Skeletal muscle tissue (tissue), 4 donors: Measurements from ENCODE around the gene CDH22. TPM values are rescaled to one million over a fixed set of nuclear protein-coding genes. Genes with fewer than 3 reads are reported as not detected.

Experiments used
- H3K27ac ChIP-seq: one replicate; pipeline ENCODE4 v1.7.0; 2013; ENCODE audit warnings: mild to moderate bottlenecking, low read depth, low read length, inconsistent platforms
- H3K27me3 ChIP-seq, 3 donors: one replicate each; pipeline ENCODE4 v1.7.0; 2013; ENCODE audit warnings: low read length in 3 of 3; ENCODE audit not compliant: control insufficient read depth in 3 of 3, insufficient read depth in 3 of 3
- H3K36me3 ChIP-seq, 3 donors: one replicate each; pipeline ENCODE4 v1.7.0; 2013; ENCODE audit warnings: low read length in 3 of 3; ENCODE audit not compliant: control insufficient read depth in 3 of 3, insufficient read depth in 3 of 3
- H3K4me1 ChIP-seq, 3 donors: one replicate each; pipeline ENCODE4 v1.7.0; 2013; ENCODE audit warnings: low read length in 3 of 3, mild to moderate bottlenecking in 3 of 3; ENCODE audit not compliant: control insufficient read depth in 3 of 3, insufficient read depth in 3 of 3
- H3K4me3 ChIP-seq, 3 donors: one replicate each; pipeline ENCODE4 v1.7.0; 2013; ENCODE audit warnings: low read length in 3 of 3
- H3K9ac ChIP-seq, 3 donors: one replicate each; pipeline ENCODE4 v1.7.0; 2013; ENCODE audit warnings: low read length in 3 of 3, mild to moderate bottlenecking in 3 of 3, moderate library complexity in 2 of 3, low read depth in 1 of 3
- H3K9me3 ChIP-seq, 3 donors: one replicate each; pipeline ENCODE4 v1.7.0; 2013; ENCODE audit warnings: low read length in 3 of 3; ENCODE audit not compliant: control insufficient read depth in 3 of 3
- total RNA-seq: library from RNA; depleted of rRNA; stranded (reverse); fragments of >200 nt; gene quantifications from one replicate; pipeline ENCODE4 v1.2.3, GENCODE V29; 2014
- donor health status: Osteomylitis.

CDH22 gene
- total RNA-seq, 1 donor from 2014 or later, result 0.52 TPM

DNA sequence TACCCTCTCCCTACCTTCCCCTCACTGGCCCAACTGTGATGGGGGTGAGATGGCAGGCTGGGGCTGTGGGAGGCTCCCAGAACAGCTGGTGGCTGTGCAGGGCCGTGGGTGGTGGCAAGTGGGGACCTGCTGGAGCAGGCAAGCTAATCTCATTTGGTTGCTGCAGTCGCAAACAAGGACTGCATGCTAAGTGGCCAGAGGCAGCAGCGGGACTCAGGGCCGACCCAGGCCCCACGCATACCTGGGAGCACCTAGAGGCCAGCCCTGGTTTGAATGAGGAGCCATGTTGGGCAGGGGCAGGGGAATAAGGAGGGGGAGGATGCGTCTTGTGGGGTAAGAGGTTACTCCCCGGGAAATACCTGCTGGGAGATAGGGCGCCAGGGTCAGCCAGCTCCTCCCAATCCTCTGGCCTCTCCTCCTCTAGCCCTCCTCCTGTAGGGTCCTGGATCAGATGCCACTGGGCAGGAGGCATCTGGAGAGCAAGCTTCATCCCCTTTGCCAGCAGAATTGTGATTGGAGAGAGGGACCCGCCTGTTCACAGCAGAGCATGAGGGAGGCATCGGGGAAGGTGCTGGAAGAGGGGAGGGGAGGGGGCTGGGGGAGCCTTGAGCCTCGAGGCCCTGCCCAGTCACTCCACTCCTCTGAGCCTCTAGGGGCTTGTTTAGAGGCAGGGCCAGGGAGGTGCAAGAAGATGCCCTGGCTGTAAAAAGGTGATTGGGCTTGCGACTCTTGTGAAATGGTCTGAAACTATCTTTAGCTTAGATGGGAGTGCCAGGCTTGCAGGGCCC is 24.3 kb upstream of the CDH22 start:
- Histone ChIP-seq H3K27me3 (peaks cover 12 to 27% (median 16%) of the 10 kb centered on the region in 3 donors), H3K9me3 (no peaks in the 10 kb centered on the region), H3K4me3 (no peak overlapping the region), H3K36me3 (no peaks in the 10 kb centered on the region), H3K27ac (no peak overlapping the region), H3K4me1 (peaks cover 7 to 28% (median 10%) of the 10 kb centered on the region in 3 donors), H3K9ac (no peak overlapping the region)

DNA sequence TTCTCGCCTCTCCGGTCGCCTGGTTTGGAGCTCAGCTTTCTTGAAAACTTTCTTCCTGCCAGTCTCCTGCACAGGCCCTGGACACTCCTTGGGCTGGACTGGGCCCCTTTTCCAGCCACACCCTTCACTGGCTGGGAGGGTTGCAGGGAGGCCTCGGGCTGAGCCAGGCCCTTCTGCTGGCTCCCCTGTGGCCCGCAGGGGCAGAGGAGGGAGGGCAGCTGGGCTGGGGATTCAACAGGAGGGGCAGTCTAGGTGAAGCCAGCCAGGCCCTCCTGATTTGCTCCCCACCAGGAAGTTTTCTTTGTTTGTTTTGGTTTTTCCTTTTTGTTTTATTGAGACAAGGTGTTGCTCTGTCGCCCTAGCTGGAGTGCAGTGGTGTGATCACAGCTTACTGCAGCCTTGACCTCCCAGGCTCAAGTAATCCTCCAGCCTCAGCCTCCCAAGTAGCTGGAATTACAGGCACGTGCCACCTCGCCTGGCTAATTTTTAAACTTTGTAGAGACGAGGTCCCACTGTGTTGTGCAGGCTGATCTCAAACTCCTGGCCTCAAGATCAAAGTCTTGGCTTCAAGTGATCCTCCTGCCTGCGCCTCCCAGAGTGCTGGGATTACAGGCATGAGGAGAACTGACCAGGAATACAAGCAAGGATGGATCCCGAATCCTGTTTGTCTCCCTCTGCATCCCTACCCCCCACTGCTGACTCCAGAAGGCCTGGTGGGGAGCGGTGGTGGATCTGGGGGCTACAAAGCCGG is 23.5 kb upstream of the CDH22 start:
- no peak overlapping the region for H3K4me3 ChIP-seq
- peaks cover 9 to 20% (median 13%) of the 10 kb centered on the region in 3 donors for H3K27me3 ChIP-seq
- no peaks in the 10 kb centered on the region for H3K36me3 ChIP-seq
- H3K4me1 ChIP-seq, result peaks cover 7 to 28% (median 10%) of the 10 kb centered on the region in 3 donors
- no peaks in the 10 kb centered on the region for H3K9me3 ChIP-seq
- no peak overlapping the region for H3K9ac ChIP-seq
- no peak overlapping the region for H3K27ac ChIP-seq

DNA sequence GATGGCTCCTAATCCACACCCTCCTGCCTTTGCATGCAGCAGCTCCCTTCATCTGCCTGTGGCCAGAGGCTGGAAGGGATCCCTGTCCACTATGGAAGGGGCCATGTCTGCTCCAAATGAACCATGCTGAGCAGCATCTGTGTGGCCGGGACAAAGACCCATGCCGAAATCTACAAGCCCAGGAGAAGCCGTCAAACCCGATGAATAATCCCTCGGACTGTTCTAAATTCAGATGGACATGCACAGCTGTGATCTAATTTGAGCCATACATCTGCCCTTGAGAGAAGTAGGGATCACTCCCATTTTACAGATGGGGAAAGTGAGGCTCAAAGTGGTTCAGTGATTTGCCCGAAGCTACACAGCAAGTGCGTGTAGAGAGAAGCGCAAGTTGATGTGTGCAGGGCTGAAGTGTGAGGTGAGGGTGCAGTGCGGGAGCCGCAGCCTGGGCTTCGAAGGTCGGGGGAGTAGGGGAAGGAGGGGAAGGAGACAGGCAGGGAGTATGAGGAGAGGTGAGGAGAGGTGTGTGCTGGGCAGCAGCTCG is 22.6 kb upstream of the CDH22 start:
- H3K36me3 ChIP-seq, result no peaks in the 10 kb centered on the region
- no peak overlapping the region for H3K4me3 ChIP-seq
- H3K27ac ChIP-seq, result no peak overlapping the region
- peaks cover 7 to 28% (median 10%) of the 10 kb centered on the region in 3 donors for H3K4me1 ChIP-seq
- H3K9ac ChIP-seq, result no peak overlapping the region
- H3K27me3 ChIP-seq, result peaks cover 8 to 14% (median 10%) of the 10 kb centered on the region in 3 donors
- H3K9me3 ChIP-seq, result no peaks in the 10 kb centered on the region

DNA sequence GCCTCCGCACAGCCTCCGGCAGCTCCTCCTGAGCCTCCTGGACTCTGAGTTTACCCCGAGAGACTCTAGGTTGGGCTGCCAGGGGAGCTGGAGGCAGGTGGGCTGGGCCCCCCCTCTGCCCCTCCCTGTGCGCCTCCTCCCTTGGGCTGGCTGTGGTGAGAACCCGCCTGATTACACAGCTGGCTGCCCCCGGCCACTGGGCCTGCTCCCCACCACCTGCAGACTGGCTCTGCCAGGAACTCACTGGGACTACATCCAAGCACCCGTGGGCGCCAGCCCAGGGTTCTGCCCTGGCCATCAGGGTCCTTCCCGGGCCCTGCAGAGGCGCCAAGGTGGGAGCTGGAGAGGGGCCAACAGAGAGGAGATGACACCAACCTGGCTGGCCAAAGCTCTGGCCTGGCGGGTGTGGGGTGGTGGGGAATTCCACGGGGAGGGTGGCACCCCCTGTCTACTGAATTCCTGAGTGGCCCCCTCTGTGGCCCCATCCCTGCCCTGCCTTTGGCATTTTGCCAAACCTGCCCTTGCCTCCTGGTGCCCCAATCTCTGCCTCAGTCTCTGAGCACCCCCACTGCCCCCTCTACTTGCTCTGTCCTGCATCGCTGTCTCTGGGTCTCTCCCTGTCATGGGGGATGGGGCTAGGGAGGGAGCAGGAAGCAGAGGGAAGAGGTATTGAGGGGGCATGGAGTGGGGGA is 21.9 kb upstream of the CDH22 start:
- Histone ChIP-seq H3K27me3 (peaks cover 8 to 12% (median 9%) of the 10 kb centered on the region in 3 donors), H3K4me3 (no peak overlapping the region)

DNA sequence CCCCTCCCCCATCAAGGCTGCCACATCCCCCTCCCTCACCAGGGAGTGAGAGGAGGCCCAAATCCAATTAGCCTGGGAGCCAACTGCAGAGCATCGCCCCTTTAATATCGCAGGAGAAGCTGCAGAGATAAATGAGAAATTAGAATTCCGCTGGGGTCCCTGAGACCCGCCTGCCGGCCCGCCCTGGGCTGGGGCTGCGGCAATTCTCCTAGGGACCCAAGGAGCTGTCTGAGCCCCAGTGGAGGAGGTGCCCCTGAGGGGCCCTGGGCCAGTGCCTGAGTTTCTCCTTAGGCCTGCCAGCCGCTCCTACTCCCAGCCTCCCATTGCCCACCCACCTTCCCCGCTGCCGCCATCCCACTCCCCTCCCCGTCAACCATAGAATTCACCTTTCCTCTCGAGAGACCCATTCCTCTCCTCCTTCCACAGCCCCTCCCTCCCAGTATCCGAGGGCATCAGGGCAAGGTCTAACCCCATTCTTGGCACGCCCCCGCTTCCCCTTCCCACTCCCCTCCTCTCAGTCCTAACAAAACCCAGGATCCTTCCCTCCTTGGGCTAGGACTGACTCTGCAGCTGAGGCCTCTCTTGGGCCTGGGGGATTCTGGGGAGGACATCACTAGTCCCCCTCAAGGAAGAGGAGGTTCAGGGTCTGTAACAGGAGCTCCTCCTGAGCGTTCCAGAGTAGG is 20.0 kb upstream of the CDH22 start:
- Histone ChIP-seq H3K27me3 (peaks cover 8 to 16% (median 14%) of the 10 kb centered on the region in 3 donors), H3K36me3 (no peaks in the 10 kb centered on the region), H3K9ac (no peak overlapping the region), H3K27ac (no peak overlapping the region), H3K9me3 (no peaks in the 10 kb centered on the region), H3K4me3 (no peak overlapping the region), H3K4me1 (peaks cover 3 to 25% (median 9%) of the 10 kb centered on the region in 3 donors)

More for the DNA sequence above, 21.9 kb upstream of the CDH22 start:
- H3K9me3 ChIP-seq, result no peaks in the 10 kb centered on the region
- H3K27ac ChIP-seq, result no peak overlapping the region
- peaks cover 7 to 28% (median 10%) of the 10 kb centered on the region in 3 donors for H3K4me1 ChIP-seq
- no peaks in the 10 kb centered on the region for H3K36me3 ChIP-seq
- H3K9ac ChIP-seq, result no peak overlapping the region

DNA sequence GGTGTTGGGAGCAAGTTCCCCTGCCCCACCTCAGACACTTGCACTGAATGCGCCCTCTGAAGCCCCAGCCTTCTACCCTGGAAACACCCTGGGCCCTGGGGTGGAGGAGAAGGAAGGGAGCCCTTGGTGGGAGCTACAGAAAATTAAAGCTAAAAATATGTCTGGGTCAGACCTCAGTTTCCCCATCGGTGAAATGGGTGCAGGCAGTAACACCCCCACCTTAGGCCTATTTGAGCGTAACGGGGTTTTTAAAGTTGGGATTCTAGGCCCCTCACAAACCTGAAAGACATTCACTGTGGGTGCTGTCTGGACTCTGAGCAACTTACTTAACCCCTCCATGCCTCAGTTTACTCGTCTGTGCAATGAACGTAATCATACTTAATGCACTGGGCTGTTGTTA is 19.3 kb upstream of the CDH22 start:
- Histone ChIP-seq H3K36me3 (no peaks in the 10 kb centered on the region), H3K9me3 (no peaks in the 10 kb centered on the region), H3K27me3 (peaks cover 8 to 17% (median 14%) of the 10 kb centered on the region in 3 donors)

DNA sequence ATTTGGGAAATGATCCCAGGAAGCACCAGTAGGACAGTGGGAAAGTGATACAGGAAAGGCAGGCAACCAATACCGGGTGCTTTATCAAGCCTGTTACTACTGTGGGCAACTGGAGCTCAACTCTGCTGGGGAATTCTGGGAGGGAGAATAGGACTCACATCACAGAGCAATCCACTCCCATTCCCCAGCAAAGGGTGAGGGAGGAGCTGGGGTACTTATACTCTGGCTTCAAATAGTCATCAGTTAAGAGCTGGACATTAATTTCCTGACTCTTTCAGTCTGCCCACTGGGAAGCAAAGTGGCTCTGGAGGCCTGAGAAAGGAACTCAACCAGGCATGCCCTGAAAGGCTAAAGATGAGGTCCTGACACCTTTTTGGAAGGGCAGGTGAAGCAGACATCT is 17.5 kb upstream of the CDH22 start:
- Histone ChIP-seq H3K9ac (no peak overlapping the region), H3K27me3 (peaks cover 12 to 17% (median 14%) of the 10 kb centered on the region in 3 donors), H3K36me3 (no peaks in the 10 kb centered on the region), H3K4me3 (no peak overlapping the region), H3K4me1 (peaks cover 0 to 11% (median 2%) of the 10 kb centered on the region in 3 donors), H3K27ac (no peak overlapping the region), H3K9me3 (no peaks in the 10 kb centered on the region)

More for the DNA sequence above, 19.3 kb upstream of the CDH22 start:
- H3K4me3 ChIP-seq, result no peak overlapping the region
- H3K4me1 ChIP-seq, result peaks cover 0 to 17% (median 6%) of the 10 kb centered on the region in 3 donors
- no peak overlapping the region for H3K27ac ChIP-seq
- H3K9ac ChIP-seq, result no peak overlapping the region

DNA sequence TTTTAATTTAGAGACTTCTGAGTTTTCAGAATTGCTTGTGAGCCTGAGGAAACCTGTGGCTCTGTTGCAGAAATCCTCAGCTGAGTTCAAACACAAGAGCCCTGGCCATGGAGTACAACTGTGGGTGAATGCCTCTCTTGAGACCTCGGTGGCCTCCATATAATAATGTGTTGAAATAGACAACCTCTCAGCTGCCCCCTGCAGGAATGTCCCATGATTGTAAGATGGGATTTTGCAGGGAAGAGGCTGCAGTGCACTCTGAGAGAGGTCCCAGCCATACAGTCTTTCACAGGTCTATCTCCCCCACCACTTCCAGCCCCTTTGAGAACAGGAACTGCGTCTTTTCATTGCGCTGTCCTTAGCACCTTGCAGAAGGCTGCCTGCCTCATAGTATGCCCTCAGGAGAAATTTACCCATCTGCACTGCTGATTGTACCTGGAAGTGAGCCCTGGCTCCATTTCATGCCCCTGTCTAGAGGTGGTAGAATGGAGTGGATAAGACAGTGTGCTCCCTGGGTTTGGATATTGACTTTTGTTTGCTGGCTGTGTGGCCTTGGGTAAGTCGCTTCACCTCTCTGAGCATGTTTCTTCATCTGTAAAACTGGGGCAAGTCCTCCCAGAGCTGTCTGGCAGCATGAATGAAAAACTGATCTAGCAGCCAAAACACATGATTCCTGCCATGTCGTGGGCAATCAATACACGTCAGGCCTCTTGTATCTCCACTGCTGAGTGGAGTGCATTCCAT is 16.8 kb upstream of the CDH22 start:
- no peaks in the 10 kb centered on the region for H3K9me3 ChIP-seq
- H3K4me1 ChIP-seq, result peaks cover 0 to 7% (median 2%) of the 10 kb centered on the region in 3 donors
- H3K27me3 ChIP-seq, result peaks cover 12 to 17% (median 14%) of the 10 kb centered on the region in 3 donors
- H3K4me3 ChIP-seq, result no peak overlapping the region
- no peak overlapping the region for H3K9ac ChIP-seq
- no peaks in the 10 kb centered on the region for H3K36me3 ChIP-seq
- H3K27ac ChIP-seq, result no peak overlapping the region

DNA sequence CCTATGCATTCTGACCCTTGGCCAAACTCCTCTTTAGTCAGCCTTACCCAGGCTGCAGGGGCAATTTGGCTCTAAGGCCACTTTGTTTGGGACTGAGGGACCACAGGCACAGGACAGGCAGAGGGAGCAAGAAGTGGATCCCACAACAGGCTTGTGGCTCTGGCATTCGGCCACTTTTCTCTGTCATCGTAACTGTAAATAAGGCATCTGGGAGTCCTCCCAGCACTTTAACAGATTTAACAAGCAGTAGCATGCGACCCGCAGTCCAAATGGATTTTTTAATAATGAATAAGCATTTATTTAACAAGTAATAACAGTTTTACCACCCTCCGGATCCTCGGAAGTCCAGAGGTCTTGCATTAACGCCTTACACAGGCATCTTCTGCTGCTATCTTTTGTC is 16.1 kb upstream of the CDH22 start:
- no peak overlapping the region for H3K9ac ChIP-seq
- peaks cover 11 to 16% (median 12%) of the 10 kb centered on the region in 3 donors for H3K27me3 ChIP-seq

More for the DNA sequence above, 16.1 kb upstream of the CDH22 start:
- no peak overlapping the region for H3K4me3 ChIP-seq
- no peak overlapping the region for H3K27ac ChIP-seq
- H3K36me3 ChIP-seq, result no peaks in the 10 kb centered on the region
- H3K9me3 ChIP-seq, result no peaks in the 10 kb centered on the region
- no peaks in the 10 kb centered on the region for H3K4me1 ChIP-seq
